Uterus (tissue), 4 donors: ENCODE data around the gene MEIG1. TPM values are rescaled to one million over a fixed set of nuclear protein-coding genes. Genes with fewer than 3 reads are reported as not detected.
"Not testable (repeated sequence)": the region's sequence is repeated elsewhere in the genome, so short reads cannot be mapped to it uniquely, and the experiment has no call there.

Experiments
- DNase-seq, 2 donors: peaks; one replicate each; pipeline ENCODE4 v3.0.0-alpha.2; 2019 to 2020
- H3K27ac ChIP-seq, 2 donors: fragments of 200-600 bp; sonication (generic); 1 replicate in 1 of 2; 2 replicates in 1 of 2; pipeline ENCODE4 v1.5.1; 2016 to 2018
- H3K27me3 ChIP-seq, 2 donors: fragments of 200-600 bp; sonication (generic); one replicate each; pipeline ENCODE4 v1.5.1; 2018 to 2019; ENCODE audit warnings: control low read depth in 1 of 2
- H3K36me3 ChIP-seq, 2 donors: fragments of 200-600 bp; sonication (generic); one replicate each; pipeline ENCODE4 v1.5.1; 2019; ENCODE audit warnings: control low read depth in 1 of 2
- H3K4me1 ChIP-seq, 2 donors: fragments of 200-600 bp; sonication (generic); one replicate each; pipeline ENCODE4 v1.5.1; 2018 to 2019; ENCODE audit warnings: control low read depth in 1 of 2
- H3K4me3 ChIP-seq, 2 donors: fragments of 200-600 bp; sonication (generic); 1 replicate in 1 of 2; 2 replicates in 1 of 2; pipeline ENCODE4 v1.5.1; 2018 to 2019; ENCODE audit warnings: mild to moderate bottlenecking in 1 of 2
- H3K9me3 ChIP-seq, 2 donors: fragments of 200-600 bp; sonication (generic); one replicate each; pipeline ENCODE4 v1.5.1; 2019; ENCODE audit warnings: control low read depth in 1 of 2
- CTCF ChIP-seq, 4 experiments: fragments of 200-600 bp in 2 of 4; fragments of 450-650 bp in 2 of 4; sonication (generic) in 2 of 4; IDR thresholded peaks; one replicate each; pipeline ENCODE4 v1.5.1; 2016 to 2019; ENCODE audit warnings: antibody characterized with exemption in 4 of 4, mild to moderate bottlenecking in 2 of 4, moderate library complexity in 1 of 4
- POLR2A ChIP-seq, 2 donors: fragments of 450-650 bp; IDR thresholded peaks; one replicate each; pipeline ENCODE4 v1.6.1; 2016; ENCODE audit warnings: antibody characterized with exemption in 2 of 2, mild to moderate bottlenecking in 1 of 2, moderate library complexity in 1 of 2
- intact Hi-C: fragments of 100-400 bp; cut with DNase I; formaldehyde crosslinking; loops from one replicate; pipeline ENCODE4 v1.15.1; 2023; ENCODE audit warnings: low total_unique reads
- total RNA-seq, 4 donors: library from RNA; depleted of rRNA in 3 of 4; stranded (reverse); fragments of >200 nt in 3 of 4; gene quantifications; one replicate each; pipeline versions ENCODE4 v1.1.0 to v1.2.4, GENCODE V29; 2014 to 2023
- donor health status: DM: yes; HTN: yes; CAD: no.

MEIG1 gene
- total RNA-seq, 4 donors from 2014 or later, result not detected

GRCh38 chr10:14975672-14976273 lies 16.6 kb downstream of the MEIG1 start:
- no peaks in the 10 kb centered on the region for H3K27me3 ChIP-seq
- H3K27ac ChIP-seq, result no peak overlapping the region
- H3K4me1 ChIP-seq, result no peaks in the 10 kb centered on the region
- DNase-seq, result no peak
- H3K9me3 ChIP-seq, result no peaks in the 10 kb centered on the region
- H3K36me3 ChIP-seq, result no peaks in the 10 kb centered on the region
- H3K4me3 ChIP-seq, result no peak overlapping the region
- intact Hi-C loops, result no loop called here
- TF ChIP-seq CTCF (IDR thresholded peaks at IDR 0.05), result no peak
- TF ChIP-seq POLR2A (IDR thresholded peaks at IDR 0.05), result no peak

GRCh38 chr10:14982744-14983143 lies 23.6 kb downstream of the MEIG1 start:
- Histone ChIP-seq H3K36me3 (no peaks in the 10 kb centered on the region), H3K4me1 (no peaks in the 10 kb centered on the region), H3K27me3 (no peaks in the 10 kb centered on the region), H3K27ac (no peak overlapping the region), H3K4me3 (no peak overlapping the region), H3K9me3 (no peaks in the 10 kb centered on the region)
- TF ChIP-seq POLR2A (IDR thresholded peaks at IDR 0.05) (no peak), CTCF (IDR thresholded peaks at IDR 0.05) (no peak)
- intact Hi-C loops, result no loop called here
- DNase-seq, result no peak

GRCh38 chr10:14989552-14989951 lies 30.4 kb downstream of the MEIG1 start:
- H3K27ac ChIP-seq, H3K9me3 ChIP-seq, H3K27me3 ChIP-seq, intact Hi-C loops, H3K36me3 ChIP-seq, DNase-seq, H3K4me1 ChIP-seq, H3K4me3 ChIP-seq: not testable (repeated sequence)

GRCh38 chr10:14991035-14991749 lies 32.0 kb downstream of the MEIG1 start:
- H3K4me3 ChIP-seq, H3K27ac ChIP-seq, DNase-seq, intact Hi-C loops, H3K4me1 ChIP-seq, H3K9me3 ChIP-seq, H3K36me3 ChIP-seq, H3K27me3 ChIP-seq: not testable (repeated sequence)

GRCh38 chr10:14992336-14992735 lies 33.1 kb downstream of the MEIG1 start:
- H3K9me3 ChIP-seq, H3K27ac ChIP-seq, DNase-seq, H3K36me3 ChIP-seq, intact Hi-C loops, H3K27me3 ChIP-seq, H3K4me1 ChIP-seq, H3K4me3 ChIP-seq: not testable (repeated sequence)

GRCh38 chr10:14993500-14994455 lies 34.6 kb downstream of the MEIG1 start:
- DNase-seq, H3K36me3 ChIP-seq, H3K4me1 ChIP-seq, H3K4me3 ChIP-seq, intact Hi-C loops, H3K9me3 ChIP-seq, H3K27me3 ChIP-seq, H3K27ac ChIP-seq: not testable (repeated sequence)
